Measurements from ENCODE around the gene BICD2. TPM values are rescaled to one million over a fixed set of nuclear protein-coding genes. Genes with fewer than 3 reads are reported as not detected.

BICD2 gene
- total and polyA plus RNA-seq, 7 donors: 21.6 to 44.4 (median 28.7) TPM

DNA sequence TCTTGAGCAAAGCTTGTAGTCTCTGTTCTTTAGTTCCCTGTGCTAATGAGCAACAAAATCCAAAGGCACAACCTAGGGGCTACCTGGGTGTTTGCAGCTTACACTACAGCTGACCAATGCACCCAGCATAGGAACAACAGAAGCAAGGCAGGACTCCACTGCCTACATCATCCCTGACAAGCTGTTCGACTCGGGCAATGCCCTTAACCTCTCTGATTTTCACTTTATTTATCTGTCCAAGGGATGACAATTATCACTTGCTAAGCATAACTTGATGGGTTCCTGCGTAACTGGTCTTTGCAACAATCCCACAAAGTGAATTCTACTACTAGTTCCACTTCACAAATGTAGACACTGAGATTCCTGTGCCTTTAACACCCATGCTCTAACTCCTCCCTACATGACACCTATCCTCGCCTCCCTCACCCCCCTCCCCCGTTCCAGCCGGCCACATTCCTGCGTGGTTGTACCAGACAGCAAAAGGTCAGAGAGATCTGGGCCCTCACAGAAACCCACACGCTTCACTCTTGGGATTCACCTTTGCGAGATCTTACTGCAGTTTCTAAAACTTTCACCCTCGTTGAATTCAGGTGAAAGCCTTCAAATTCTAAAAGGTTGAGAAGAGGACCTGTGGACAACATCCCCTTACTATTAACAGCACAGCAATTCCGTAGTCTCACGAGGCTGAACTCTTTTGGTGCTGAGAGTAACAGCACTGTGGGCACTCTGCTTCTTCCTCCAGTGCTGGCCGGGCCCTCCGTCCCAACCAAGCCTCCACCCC lies 95.7 kb downstream of the BICD2 start:
- H3K27ac ChIP-seq: peak overlapping the region; percentile 97
- WGBS, 3 donors: 15 to 17% (median 16%) methylated on average over 14 of the region's 14 CpGs

DNA sequence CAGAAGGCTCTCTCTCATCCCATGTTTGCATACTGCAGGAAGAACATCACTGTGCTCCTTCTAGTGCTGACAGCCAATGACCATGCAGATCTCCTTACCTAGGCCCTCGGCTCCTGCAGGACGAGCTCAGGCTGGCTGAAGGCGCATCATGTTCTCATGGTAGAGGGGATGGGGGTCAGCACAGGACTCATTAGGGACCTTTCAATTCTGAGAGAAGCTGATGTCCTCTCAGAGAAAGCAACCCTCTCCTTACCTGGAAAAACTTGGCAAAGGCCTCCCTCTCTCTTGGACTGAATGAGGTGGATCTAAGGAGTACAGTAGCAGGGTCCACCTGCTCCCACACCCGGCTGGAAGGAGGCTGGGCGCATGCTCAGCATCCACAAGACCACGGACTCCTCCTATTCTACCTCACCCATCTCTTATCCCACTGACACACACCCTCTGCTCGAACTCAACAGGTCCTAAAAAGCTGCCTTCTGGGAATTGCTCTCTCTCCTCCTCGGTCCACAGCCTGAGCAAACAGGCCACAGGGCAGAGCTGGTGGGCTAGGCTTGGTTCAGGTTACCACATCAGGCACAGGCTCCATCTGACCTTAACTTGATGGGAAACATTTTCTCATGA lies 97.6 kb downstream of the BICD2 start:
- no peaks in the 10 kb centered on the region for H3K27me3 ChIP-seq (ENCODE audit: insufficient read depth in 3 of 3, low read length in 2 of 3)
- TF ChIP-seq, protein P1, sequence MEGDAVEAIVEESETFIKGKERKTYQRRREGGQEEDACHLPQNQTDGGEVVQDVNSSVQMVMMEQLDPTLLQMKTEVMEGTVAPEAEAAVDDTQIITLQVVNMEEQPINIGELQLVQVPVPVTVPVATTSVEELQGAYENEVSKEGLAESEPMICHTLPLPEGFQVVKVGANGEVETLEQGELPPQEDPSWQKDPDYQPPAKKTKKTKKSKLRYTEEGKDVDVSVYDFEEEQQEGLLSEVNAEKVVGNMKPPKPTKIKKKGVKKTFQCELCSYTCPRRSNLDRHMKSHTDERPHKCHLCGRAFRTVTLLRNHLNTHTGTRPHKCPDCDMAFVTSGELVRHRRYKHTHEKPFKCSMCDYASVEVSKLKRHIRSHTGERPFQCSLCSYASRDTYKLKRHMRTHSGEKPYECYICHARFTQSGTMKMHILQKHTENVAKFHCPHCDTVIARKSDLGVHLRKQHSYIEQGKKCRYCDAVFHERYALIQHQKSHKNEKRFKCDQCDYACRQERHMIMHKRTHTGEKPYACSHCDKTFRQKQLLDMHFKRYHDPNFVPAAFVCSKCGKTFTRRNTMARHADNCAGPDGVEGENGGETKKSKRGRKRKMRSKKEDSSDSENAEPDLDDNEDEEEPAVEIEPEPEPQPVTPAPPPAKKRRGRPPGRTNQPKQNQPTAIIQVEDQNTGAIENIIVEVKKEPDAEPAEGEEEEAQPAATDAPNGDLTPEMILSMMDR (IDR thresholded peaks at IDR 0.05): no peak
- peaks cover 0 to 14% of the 10 kb centered on the region in 2 donors for H3K36me3 ChIP-seq (ENCODE audit: insufficient read depth in 1 of 2, low read depth in 1 of 2)
- peaks cover 27% of the 10 kb centered on the region for H3K4me1 ChIP-seq
- no peaks in the 10 kb centered on the region for H3K9me3 ChIP-seq
- H3K4me3 ChIP-seq: no peak overlapping the region
- intact Hi-C loops (cut with DNase I): no loop called here
- no peak overlapping the region for H3K27ac ChIP-seq
- 84 to 95% (median 86%) methylated on average over 8 of the region's 8 CpGs for WGBS, 3 donors
- DNase-seq (peak in 1 of 2 donors; percentile 17), ATAC-seq (no peak)

More for the DNA sequence above, 95.7 kb downstream of the BICD2 start:
- Histone ChIP-seq H3K4me1 (peaks cover 27% of the 10 kb centered on the region), H3K36me3 (ENCODE audit: insufficient read depth in 1 of 2, low read depth in 1 of 2) (peaks cover 0 to 14% of the 10 kb centered on the region in 2 donors), H3K27me3 (ENCODE audit: insufficient read depth in 3 of 3, low read length in 2 of 3) (no peaks in the 10 kb centered on the region), H3K9me3 (no peaks in the 10 kb centered on the region), H3K4me3 (peak overlapping the region; percentile 99)
- TF ChIP-seq, protein P1 (IDR thresholded peaks at IDR 0.05): no peak
- ATAC-seq (peak in 1 of 4 donors; percentile 29), DNase-seq (peak; percentile 46 to 61)
- intact Hi-C loops (cut with DNase I): no loop called here

DNA sequence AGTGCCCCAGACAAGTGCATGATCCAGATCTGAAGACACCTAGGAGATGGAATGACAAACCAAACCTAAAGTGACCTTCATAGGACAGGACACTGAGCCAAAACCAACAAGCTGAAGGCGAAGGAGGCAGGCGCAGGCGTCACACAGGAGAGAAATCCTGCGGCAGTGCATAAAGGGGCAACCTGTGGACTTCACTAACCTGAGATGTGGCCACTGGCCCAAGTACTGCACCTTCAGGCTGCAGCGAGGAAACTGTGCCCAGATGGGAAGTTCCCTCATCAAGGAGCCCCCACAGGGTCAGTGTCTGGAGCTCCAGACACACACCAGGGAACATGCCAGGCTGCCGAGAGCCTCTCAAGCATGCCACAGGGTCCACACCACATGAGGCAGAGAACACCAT lies 98.4 kb downstream of the BICD2 start:
- peak in 1 of 2 donors; percentile 37 for DNase-seq
- H3K27ac ChIP-seq: no peak overlapping the region
- intact Hi-C loops (cut with DNase I): no loop called here
- no peaks in the 10 kb centered on the region for H3K27me3 ChIP-seq (ENCODE audit: insufficient read depth in 3 of 3, low read length in 2 of 3)
- no peak overlapping the region for H3K4me3 ChIP-seq
- H3K9me3 ChIP-seq: no peaks in the 10 kb centered on the region
- 89 to 93% (median 92%) methylated on average over 6 of the region's 6 CpGs for WGBS, 3 donors
- TF ChIP-seq, protein P1 (IDR thresholded peaks at IDR 0.05): no peak
- H3K4me1 ChIP-seq: peaks cover 23% of the 10 kb centered on the region
- ATAC-seq: no peak
- H3K36me3 ChIP-seq (ENCODE audit: insufficient read depth in 1 of 2, low read depth in 1 of 2): peaks cover 0 to 14% of the 10 kb centered on the region in 2 donors

DNA sequence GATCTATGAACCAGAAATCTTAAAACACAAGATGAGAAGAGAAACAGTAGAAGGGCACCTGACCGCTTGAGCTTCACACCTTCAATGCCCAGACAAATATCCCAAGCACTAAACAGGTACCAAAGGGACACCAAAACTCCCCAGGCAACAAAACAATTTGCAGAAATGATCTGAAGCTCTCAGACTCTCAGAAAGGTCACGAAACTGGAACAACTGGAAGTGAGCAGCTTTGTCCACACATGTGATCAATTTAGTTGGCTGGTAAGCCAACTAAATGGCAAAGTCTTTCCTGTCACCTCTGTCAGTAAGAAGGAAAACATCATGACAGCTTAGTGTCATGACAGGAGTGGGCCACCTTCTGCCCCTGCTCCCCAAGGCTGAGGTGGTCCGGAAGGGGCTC lies 98.8 kb downstream of the BICD2 start:
- H3K9me3 ChIP-seq: no peaks in the 10 kb centered on the region
- H3K4me1 ChIP-seq: peaks cover 21% of the 10 kb centered on the region
- DNase-seq: no peak
- H3K36me3 ChIP-seq (ENCODE audit: insufficient read depth in 1 of 2, low read depth in 1 of 2): peaks cover 0 to 14% of the 10 kb centered on the region in 2 donors
- no peak overlapping the region for H3K27ac ChIP-seq
- no peaks in the 10 kb centered on the region for H3K27me3 ChIP-seq (ENCODE audit: insufficient read depth in 3 of 3, low read length in 2 of 3)
- ATAC-seq: no peak
- TF ChIP-seq, protein P1 (IDR thresholded peaks at IDR 0.05): no peak
- intact Hi-C loops (cut with DNase I): no loop called here
- WGBS, 3 donors: 85 to 94% (median 89%) methylated on average over 3 of the region's 3 CpGs
- H3K4me3 ChIP-seq: no peak overlapping the region

Measured in psoas muscle (tissue), 8 donors.